Inflammatory macrophage treated with lipopolysaccharide for 1 hour (primary cell): ENCODE measurements around the gene FAM200B.

Source experiments
- DNase-seq, 2 donors: peaks; one replicate each; pipeline ENCODE4 v3.0.0-alpha.2; 2020 to 2022

The FAM200B gene

DNA sequence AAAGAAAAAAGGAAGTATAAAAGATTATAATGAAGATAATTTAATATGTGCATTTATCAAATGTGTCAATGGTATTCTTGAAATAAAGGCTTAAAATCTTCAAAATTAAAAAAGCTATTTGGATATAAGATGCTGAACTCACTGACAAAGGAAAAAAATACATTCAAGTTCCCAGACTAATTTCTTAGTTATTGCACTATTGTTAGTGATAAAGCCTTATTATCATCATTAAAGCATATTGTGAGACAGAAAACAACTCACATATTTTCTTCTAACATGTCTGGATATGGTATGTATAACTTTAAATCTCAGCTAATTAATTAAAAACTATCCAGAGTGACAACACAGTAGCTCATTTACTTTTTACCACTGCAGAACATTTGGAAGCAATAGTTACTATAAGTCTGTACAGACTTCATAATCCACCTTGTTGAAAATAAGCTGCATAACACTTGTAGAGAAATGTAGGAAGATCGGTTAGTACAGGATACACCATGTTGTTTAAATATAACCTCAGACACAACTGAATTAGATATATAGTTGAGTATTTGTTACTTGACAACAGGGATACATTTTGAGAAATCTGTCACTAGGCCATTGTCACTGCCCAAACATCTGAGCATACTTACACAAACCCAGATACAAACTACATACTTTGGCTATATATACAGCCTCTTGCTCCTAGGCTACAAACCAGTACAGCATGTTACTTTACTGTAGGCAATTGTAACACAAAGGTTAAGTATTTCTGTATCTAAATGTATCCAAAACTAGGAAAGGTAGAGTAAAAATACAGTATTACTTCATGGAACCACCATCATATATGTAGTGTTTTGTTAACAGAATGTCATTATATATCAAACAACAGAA, 12.8 kb upstream of the FAM200B start:
- DNase-seq = no peak

DNA sequence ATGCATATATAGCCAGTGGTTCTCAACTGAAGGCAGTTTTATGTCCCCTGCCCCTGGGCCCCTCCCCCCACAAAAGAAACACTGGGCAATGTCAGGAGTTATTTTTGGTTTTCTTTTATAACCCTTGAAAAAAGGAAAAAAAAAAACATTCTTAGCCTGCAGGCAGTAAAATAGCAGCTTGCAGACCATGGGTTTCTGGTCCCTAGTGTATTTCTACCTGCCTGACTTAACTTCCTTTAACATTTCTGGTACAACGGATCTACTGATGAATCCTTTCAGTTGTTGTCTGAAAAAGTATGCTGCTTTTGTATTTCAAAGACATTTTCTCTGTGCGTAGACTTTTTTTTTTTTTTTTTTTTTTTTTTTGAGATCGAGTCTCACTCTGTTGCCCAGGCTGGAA, 11.1 kb upstream of the FAM200B start:
- no peak for DNase-seq

DNA sequence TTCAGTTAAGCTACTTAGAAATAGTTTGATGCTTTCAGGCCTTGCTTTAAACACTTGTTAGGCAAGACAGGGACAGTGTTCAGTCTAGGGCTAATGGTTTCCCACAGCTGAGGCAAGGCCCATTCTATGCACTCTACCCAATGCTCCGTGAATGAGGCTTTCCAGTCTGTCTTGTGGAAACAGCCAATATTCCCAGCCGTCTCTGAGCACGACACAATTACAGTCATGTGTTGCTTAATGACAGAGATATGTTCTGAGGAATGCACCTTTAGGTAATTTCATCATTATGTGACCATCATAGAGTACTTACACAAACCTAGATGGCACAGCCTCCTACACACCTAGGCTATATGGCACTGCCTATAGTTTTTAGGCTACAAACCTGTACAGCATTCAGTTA, 9.5 kb upstream of the FAM200B start:
- DNase-seq = no peak

DNA sequence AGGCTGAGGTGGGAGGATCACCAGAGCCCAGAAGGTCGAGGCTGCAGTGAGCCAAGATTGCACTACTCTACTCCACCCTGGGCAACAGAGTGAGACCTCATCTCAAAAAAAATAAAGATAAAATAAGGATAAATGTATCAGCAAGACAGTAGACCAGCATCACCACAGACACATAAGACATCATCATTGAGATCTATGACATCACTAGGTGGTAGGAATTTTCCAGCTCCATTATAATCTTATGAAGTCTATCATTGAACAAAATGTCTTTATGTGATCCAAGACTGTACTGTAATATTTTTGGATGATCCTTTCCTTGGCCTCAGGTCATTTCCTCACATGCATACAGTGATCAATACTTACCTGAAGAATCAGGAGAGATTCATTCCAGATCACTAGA, 8.3 kb upstream of the FAM200B start:
- DNase-seq = no peak

DNA sequence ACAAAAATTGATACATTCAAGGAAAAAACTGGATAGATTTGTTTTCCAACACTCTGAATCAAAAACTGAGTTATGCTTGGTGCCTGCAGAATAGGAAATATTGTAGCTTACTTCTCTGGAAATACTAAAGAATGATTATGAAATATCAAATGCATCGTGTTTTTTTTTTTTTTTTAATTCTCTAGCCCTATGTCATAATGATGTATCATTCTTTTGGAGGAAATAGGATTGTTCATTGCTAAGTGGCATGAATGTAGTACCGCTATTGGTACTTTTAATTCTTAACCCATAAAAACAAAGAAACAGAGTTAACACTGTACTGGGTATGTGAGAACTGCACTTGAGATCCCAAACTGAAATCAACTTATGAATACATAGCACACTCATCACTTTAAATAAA, 7.6 kb upstream of the FAM200B start:
- DNase-seq = peak in 1 of 2 donors; percentile 55

DNA sequence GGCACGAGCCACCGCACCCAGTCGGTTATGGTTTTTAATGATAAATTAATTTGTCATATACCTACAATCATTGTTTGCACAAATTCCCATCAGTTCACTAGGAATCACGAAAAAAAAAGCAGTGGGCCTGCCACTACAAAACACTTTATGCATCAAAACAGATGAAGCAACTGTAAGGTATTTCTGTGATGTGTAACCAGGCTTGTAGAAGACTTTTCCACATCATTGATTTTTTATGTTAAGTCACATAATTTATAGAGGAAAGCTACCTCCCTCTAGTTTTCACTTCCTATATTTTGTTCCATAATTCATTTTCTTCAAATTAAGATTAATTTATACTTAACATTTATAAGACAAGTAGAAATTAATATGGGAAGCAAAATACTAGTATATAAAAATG, 6.7 kb upstream of the FAM200B start:
- no peak for DNase-seq

DNA sequence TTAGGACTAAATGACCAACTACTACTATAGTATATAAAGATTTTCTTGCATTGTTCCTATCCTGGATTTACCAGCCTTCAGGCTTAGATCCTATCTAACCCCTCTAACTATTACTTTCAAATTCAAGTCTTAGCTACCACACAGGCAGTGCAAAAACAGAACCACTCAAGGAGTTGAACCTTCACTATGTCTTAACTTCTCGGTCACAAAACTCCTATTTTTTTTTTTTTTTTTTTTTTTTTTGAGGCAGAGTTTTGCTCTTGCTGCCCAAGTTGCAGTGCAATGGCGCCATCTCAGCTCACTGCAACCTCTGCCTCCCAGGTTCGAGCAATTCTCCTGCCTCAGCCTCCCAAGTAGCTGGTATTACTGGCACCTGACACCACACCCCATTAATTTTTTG, 6.3 kb upstream of the FAM200B start:
- no peak for DNase-seq

DNA sequence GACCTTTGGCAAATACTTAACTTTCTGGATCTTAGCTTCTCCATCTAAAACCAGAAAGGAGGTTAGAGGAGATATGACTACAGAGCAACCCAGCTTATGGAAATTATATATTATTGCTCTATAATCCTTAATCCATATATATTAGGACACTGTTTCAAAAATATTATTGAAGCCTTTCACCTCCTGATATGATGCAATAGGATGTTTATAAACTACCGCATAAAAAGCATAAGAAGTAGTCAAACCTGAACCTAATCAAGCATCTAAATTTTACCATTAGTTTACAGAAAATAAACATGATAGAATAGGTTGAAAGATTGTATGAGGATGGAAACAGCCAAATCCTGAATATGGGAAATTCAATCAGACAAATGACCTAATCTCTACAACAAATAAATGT, 5.6 kb upstream of the FAM200B start:
- no peak for DNase-seq

DNA sequence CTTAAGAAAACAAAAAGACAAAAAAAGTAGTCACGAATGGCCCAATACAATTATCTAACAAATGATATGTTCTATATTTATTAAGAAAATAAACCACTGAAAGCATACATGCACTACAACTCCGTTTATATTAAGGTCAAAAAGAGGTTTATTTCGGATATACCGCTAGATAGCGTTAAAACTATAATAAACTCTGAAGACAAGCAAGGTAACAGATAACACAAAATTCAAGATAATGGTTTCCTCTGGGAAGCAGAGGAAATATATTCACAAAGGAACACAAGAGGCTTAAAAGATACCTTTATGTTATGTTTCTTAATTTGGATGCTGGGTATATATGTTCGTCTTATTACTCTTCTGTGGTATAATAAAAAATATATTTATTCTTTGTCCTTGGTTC, 4.7 kb upstream of the FAM200B start:
- DNase-seq = no peak

DNA sequence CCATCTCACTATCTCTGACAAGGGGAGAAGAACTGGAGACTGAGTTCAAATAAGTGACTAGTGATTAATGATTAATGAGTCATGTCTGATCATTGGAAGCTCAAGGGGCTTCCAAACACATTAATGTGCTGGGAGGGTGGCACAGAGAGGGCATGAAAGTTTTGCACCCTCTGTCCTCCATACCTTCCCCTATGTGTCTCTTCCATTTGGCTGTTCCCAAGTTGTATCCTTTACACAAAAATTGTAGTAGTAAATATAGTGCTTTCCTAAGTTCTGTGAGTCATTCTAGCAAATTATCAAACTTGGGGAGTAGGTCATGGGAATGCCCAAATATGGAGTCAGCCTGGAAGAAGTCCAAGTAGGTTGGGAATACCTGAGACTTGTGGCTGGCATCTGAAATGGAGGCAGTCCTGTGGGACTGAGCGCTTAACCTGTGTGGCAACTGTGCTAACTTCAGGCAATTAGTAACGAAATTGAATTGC, 4.1 kb upstream of the FAM200B start:
- DNase-seq = no peak

DNA sequence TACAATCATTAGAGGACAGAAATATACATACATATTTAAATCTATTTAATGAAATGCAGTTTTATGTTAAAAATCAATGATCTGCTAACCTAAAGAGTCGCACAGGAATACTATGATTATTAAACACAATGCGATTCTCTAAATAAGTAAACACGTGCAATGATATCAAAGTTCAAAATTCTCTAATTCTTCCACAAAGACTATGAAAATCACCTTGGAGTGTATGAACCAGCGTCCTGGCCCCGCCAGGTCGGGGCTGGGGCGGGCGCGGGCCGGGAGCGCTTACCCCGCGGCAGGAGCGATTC, 608 bp upstream of the FAM200B start:
- DNase-seq = no peak

DNA sequence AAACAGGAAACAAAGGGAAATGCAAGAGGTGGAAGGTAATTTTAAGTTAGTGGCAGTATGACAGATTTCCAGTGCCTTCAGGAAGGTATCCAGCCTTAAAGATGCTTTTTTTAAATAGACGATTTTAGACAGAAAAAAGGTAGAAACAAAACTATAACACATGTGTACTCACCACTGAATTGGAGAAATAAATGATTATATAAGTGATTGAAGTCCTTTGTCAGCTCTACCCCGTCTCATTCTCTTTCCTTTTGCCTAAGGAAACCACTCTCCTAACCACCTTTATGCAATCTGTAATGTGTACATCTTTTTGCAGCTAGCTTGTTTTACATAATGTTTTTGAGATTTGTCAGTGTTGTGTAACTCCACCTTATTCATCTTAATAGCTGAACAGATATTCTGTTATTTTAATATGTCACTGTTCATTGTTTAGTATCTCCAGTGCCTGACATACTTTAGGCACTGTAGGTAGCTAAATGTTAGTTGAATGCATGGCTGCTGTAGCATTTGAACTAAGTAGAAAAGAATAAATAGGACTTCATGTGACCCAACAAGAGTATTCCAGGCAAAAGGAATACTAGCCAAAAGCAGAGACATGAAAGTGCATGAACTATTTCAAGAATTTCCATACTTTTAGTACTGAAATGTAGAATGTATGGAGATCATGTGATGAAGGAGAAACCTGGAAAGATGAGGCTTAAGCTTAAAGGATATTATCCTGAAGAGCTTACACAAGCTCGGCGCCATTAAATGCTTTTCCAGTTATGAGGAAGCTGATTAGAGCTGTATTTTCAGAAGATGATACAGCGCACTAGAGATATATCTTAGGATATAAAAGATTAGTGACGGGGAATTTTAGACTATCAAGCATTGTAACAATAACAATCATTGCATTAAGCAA, 865 bp downstream of the FAM200B start:
- peak in 1 of 2 donors; percentile 45 for DNase-seq

DNA sequence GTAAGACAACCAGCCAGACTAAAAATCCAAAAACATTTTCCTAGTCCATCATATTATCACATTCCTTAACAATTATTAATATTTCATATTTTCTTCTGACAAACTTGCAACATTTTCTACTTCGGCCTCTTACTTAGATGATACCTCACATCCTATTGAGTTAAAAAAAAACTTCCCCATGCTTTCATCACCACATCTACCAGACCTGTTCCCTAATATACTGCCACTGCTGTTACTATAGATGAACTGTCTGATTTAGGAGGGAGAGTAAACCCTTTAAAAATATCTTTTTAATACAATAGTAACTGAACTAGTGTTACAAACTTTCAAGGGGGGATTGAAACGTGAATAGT, 1.5 kb downstream of the FAM200B start:
- DNase-seq = peak; percentile 65 to 67

DNA sequence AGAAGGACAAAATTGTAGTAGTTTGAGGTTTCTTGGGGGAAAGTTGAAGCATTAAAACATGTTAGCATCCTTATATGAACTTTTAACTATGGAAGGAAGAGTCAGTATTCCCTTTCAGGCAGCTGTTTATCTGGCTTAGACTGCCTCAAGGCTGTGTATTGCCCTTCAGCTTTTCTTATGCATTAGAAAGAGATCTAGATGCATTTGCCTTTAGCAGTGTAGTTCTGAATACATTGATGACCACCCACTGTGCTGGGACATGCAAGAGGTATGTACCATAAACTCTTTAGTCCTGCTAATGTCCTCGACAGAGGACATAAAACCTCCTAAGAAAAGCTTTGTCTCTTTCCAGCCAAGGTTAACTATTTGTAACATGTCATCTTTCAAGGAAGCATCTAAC, 2.9 kb downstream of the FAM200B start:
- DNase-seq = no peak

DNA sequence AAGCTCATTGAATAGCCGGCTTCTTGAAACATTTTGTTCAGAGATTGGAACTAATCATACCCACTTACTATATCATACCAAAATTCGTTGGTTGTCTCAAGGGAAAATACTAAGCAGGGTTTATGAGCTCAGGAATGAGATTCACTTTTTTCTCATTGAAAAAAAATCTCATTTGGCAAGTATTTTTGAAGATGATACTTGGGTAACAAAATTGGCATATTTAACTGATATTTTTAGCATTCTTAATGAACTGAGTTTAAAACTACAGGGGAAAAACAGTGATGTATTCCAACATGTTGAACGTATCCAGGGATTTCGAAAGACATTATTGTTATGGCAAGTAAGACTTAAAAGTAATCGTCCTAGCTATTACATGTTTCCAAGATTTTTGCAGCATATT, 6.4 kb downstream of the FAM200B start:
- DNase-seq = no peak

DNA sequence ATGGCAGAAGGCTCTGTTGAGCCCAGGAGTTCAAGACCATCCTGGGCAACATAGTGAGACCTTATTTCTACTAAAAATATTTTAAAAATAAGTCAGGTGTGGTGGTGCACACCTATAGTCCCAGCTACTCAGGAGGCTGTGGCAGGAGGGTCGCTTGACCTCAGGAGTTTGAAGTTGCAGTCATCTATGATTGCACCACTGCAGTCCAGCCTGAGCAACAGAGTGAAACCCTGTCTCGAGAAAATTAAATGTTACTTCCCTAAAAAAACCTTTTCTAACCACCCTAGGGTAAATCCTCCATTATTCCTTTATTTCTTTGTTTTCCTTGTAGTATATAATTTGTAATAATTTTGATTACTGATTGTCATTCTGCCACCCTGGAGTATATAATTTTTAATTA, 7.9 kb downstream of the FAM200B start:
- peak; percentile 76 to 80 for DNase-seq

DNA sequence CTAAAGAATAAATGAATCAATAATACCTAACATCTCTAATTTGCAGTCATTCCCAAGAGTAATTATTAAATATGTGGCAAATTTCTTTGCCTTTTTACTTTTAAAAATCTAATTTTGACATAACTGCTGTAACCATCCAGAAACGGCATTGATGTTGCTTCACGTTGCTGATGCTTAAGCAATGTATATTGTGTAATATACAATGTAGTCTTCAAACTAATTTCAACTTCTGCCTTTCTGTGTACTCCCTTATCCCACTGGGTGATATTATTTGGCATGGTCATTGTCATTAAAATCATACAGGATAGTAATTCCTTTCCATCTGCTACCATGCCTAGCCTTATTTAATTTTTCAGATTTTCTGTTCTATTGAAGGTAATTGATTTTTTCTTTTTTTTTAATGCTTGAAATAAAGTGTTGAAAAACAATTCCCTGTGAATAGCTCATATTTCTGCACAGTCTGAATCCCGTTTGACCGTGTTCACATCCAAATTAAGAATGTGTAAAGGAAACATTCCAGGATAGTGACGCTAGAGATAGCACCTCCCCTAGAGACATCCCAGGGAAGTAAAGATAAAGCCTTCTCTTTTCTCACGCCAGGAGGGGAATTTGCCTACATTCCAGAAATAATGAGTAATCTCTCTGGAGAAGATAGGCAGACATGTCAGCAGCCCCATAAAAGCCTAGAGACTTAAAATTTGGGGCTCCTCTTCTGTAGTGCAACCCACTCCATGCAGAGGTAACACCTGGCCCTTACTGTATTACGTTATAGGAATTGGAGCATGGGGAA, 8.6 kb downstream of the FAM200B start:
- DNase-seq = peak; percentile 85 to 91

DNA sequence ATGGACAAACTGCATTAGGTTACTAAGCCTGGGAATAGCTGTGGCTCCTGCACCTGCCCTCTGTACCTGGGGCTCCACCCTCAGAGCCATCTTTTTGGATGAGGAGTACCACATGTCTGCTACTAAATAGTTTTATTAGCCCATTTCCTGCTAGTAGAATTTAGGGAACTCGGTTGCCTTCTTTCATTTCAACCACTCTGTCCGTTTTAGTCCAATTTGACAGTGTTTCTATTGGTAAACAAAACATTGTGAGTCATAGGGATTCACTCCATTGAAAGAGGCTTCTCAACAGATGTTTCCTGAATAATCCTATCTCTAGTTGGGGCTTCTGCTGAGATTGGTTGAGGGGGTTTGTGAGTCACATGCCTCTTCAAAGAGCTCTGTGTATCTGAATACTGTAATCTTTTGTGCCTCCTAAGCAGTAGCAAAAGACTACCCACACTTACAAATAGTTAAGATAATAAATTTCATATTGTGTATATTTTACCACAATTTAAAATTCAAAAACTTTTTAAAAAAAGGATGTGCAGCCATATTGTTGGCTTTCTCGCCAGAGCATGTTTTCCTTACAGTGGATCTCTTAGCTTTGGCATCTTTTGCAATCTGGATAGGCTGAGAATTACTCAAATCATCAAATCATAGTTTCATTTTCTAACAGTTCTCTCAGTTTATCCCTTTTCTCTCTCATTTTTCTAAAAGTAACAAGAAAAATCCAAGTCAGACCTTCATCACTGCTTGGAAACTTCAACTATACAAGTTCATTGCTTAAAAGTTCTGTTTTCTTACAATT, 9.9 kb downstream of the FAM200B start:
- DNase-seq = peak; percentile 31 to 43

DNA sequence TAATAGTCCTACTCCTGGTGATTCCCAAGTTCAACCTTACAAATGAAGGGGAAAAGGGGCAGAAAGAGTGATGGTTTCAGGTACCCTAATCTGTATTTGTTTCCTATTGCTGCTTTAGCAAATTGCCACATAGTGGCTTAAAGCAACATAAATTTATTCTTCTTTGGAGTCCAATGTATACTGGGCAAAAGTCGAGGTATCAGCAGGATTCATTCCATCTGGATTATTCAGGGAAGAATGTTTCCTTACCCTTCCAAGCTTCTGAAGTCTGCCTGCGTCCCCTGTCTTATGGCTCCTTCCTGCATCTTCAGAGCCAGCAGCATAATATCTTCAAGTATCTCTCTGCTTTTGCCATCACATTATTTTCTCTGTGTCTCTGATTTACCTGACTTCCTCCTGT, 11.0 kb downstream of the FAM200B start:
- DNase-seq = no peak

DNA sequence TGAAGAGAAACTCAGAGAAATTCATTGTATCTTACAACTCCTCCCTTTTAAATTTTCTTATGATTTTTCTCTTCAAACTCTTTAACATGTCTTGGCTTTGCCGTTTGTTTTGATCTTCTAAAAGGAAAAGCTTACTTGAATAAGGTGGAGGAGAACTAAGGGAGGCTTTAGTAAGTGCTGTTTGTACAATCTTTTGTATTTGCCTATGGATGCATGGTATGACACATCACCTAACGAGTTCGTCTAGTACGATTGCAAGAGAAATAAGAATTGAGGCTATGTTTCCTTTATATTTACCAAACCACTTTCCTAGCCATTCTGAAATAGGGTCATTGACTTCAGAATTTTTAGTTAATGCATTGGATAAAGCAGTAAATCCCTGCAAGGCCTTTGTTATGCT, 12.8 kb downstream of the FAM200B start:
- no peak for DNase-seq

DNA sequence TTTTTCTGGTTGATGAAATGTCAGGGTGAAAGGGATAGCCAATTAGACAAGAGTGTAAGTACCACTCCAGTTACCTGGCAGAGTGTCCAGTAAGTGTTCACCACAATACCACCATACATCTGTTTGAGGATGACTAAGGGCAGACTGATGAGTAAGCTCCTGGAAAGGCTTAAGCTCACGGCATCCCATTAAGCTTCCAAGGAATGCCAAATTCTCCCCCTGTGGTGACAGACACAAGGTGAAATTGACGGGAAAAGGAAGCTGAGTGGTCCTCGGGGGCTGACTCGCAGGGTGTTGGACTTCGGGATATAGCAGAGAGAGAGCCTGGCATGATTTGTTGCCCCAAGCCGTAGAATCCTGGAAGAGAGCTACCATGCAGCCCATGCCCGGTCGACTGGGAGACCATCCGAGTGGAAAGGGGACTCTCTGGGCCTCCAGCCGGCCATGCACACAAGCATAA, 13.6 kb downstream of the FAM200B start:
- DNase-seq = no peak

DNA sequence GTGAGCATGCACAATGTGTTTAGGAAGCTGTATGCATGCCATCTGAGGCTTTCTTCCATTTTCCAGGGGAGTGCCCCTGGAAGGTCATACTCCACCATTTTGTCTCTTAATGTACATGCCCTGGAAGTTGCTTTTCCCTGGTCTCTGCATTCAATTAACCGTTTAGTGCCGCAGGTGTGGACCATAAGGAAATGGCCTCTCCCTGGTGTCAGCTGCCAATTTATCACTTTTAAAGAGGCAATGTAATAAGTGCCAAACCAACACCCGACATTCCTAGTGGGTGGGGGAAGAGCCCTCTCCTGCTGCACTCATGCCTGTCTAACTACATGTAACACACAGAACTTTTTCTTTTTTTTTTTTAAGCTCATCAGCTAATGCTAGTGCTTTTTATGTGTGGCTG, 14.1 kb downstream of the FAM200B start:
- no peak for DNase-seq
